ENCODE results near the gene MTFR1L.

GRCh38 chr1:25871086-25871703 is 51.4 kb downstream of the MTFR1L start:
- TF ChIP-seq CTCF (optimal IDR thresholded peaks at IDR 0.05 in 1 of 3, IDR thresholded peaks at IDR 0.05 in 1 of 3, conservative IDR thresholded peaks at IDR 0.05 in 1 of 3; ENCODE audit: extremely low read depth in 1 of 3, insufficient read depth in 2 of 3, low read length in 3 of 3) (no peak), EZH2 (IDR thresholded peaks at IDR 0.05; ENCODE audit: low read length) (no peak)
